Neural cell (in vitro differentiated cells): Measurements from ENCODE around the gene NAA11.

Experiments
- CTCF ChIP-seq: fragments of 450-650 bp; IDR thresholded peaks from 2 replicates; pipeline ENCODE4 v1.5.1; 2014; ENCODE audit warnings: antibody characterized with exemption, mild to moderate bottlenecking, moderate library complexity; ENCODE audit not compliant: poor library complexity, severe bottlenecking
- EP300 ChIP-seq: fragments of 450-650 bp; conservative IDR thresholded peaks from 2 replicates; pipeline ENCODE4 v1.6.1; 2014; ENCODE audit warnings: antibody characterized with exemption, mild to moderate bottlenecking, moderate library complexity; ENCODE audit not compliant: poor library complexity, severe bottlenecking
- EZH2 ChIP-seq: fragments of 200-600, 300-800 bp; shearing (Covaris generic), sonication (generic); IDR thresholded peaks from 2 replicates; pipeline ENCODE4 v1.6.1; 2014; ENCODE audit warnings: antibody characterized with exemption, low read length, borderline replicate concordance, mild to moderate bottlenecking; ENCODE audit not compliant: insufficient read depth, poor library complexity, severe bottlenecking
- MXI1 ChIP-seq: fragments of 450-650 bp; conservative IDR thresholded peaks from 2 replicates; pipeline ENCODE4 v1.6.1; 2014; ENCODE audit warnings: antibody characterized with exemption, mild to moderate bottlenecking; ENCODE audit not compliant: poor library complexity, severe bottlenecking
- POLR2AphosphoS5 ChIP-seq: IDR thresholded peaks from 2 replicates; pipeline ENCODE4 v1.6.1; 2012
- RAD21 ChIP-seq: fragments of 450-650 bp; conservative IDR thresholded peaks from 2 replicates; pipeline ENCODE4 v1.6.1; 2014; ENCODE audit warnings: antibody characterized with exemption, mild to moderate bottlenecking, moderate library complexity
- SMC3 ChIP-seq: fragments of 450-650 bp; conservative IDR thresholded peaks from 2 replicates; pipeline ENCODE4 v1.6.1; 2014; ENCODE audit warnings: antibody characterized with exemption, mild to moderate bottlenecking, moderate library complexity; ENCODE audit not compliant: poor library complexity
- TAF1 ChIP-seq: IDR thresholded peaks from 2 replicates; pipeline ENCODE4 v1.6.1; 2012; ENCODE audit warnings: low read depth
- TF ChIP-seq, protein P1 (sequence below): IDR thresholded peaks from 2 replicates; pipeline ENCODE4 v1.6.1; 2012; ENCODE audit warnings: borderline replicate concordance

- TF ChIP-seq POLR2AphosphoS5 (no peak), EP300 (no peak), CTCF (no peak), EZH2 (no peak), TAF1 (no peak), RAD21 (no peak), MXI1 (no peak), SMC3 (no peak)
- TF ChIP-seq, protein P1, sequence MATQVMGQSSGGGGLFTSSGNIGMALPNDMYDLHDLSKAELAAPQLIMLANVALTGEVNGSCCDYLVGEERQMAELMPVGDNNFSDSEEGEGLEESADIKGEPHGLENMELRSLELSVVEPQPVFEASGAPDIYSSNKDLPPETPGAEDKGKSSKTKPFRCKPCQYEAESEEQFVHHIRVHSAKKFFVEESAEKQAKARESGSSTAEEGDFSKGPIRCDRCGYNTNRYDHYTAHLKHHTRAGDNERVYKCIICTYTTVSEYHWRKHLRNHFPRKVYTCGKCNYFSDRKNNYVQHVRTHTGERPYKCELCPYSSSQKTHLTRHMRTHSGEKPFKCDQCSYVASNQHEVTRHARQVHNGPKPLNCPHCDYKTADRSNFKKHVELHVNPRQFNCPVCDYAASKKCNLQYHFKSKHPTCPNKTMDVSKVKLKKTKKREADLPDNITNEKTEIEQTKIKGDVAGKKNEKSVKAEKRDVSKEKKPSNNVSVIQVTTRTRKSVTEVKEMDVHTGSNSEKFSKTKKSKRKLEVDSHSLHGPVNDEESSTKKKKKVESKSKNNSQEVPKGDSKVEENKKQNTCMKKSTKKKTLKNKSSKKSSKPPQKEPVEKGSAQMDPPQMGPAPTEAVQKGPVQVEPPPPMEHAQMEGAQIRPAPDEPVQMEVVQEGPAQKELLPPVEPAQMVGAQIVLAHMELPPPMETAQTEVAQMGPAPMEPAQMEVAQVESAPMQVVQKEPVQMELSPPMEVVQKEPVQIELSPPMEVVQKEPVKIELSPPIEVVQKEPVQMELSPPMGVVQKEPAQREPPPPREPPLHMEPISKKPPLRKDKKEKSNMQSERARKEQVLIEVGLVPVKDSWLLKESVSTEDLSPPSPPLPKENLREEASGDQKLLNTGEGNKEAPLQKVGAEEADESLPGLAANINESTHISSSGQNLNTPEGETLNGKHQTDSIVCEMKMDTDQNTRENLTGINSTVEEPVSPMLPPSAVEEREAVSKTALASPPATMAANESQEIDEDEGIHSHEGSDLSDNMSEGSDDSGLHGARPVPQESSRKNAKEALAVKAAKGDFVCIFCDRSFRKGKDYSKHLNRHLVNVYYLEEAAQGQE: no peak
Observed at GRCh38 chr4:79330720-79331119, 4.9 kb upstream of the NAA11 start.
